OCI-LY7 (cell line): ENCODE measurements around the gene XDH.

ENCODE experiments used
- EZH2phosphoT487 ChIP-seq: fragments of 200-600 bp; sonication (generic); IDR thresholded peaks from 2 replicates; pipeline ENCODE4 v1.6.1; 2018; ENCODE audit warnings: low read depth, borderline replicate concordance, mild to moderate bottlenecking, mixed run types, antibody characterized with exemption, low read length, moderate library complexity, mixed read lengths
- TF ChIP-seq, protein P1 (sequence below): fragments of 200-600 bp; sonication (generic); conservative IDR thresholded peaks from 2 replicates; pipeline ENCODE4 v1.5.1; 2014; ENCODE audit warnings: mild to moderate bottlenecking, antibody characterized with exemption, low read length, moderate library complexity, mixed read lengths

DNA sequence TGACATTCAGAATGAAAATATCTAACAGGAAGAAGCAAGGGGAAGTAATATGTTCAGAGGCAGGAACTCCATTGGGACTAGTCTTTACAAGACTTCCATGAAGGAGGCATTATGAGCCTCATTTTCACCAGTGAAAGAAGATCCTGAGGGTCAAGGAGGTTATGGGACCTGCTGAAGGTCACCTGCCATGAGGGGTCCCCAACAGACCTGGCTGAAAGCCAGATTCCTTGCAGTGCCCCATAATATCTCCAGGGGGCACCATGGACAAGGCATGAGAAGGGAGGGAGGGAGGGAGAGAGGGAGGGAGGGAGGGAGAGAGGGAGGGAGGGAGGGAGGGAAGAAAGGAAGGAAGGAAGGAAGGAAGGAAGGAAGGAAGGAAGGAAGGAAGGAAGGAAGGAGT is 27.9 kb downstream of the XDH start:
- TF ChIP-seq, protein P1, sequence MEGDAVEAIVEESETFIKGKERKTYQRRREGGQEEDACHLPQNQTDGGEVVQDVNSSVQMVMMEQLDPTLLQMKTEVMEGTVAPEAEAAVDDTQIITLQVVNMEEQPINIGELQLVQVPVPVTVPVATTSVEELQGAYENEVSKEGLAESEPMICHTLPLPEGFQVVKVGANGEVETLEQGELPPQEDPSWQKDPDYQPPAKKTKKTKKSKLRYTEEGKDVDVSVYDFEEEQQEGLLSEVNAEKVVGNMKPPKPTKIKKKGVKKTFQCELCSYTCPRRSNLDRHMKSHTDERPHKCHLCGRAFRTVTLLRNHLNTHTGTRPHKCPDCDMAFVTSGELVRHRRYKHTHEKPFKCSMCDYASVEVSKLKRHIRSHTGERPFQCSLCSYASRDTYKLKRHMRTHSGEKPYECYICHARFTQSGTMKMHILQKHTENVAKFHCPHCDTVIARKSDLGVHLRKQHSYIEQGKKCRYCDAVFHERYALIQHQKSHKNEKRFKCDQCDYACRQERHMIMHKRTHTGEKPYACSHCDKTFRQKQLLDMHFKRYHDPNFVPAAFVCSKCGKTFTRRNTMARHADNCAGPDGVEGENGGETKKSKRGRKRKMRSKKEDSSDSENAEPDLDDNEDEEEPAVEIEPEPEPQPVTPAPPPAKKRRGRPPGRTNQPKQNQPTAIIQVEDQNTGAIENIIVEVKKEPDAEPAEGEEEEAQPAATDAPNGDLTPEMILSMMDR = no peak
- no peak for TF ChIP-seq EZH2phosphoT487
